IPS-NIHi7 (cell line): ENCODE measurements around the gene NUDCD3.
A peak's percentile ranks its signal among the peaks of the same experiment; 100 is the strongest.

Experiments used
- DNase-seq: peaks from one replicate; pipeline ENCODE4 v3.0.0; 2012; ENCODE audit warnings: mixed read lengths; ENCODE audit errors: extremely low spot score

Gene NUDCD3

GRCh38 chr7:44490351-44491200, at the start of gene NUDCD3:
NUDCD3 (minus strand) TSS chr7:44490658; CDS start chr7:44490600, 58 bp downstream.
- DNase-seq: peak; percentile 94

- no peak for DNase-seq
Measured at GRCh38 chr7:44539669-44540506, 49.4 kb upstream of the NUDCD3 start.

GRCh38 chr7:44538798-44539668, 48.6 kb upstream of the NUDCD3 start:
- DNase-seq: peak; percentile 4

GRCh38 chr7:44538093-44538797, 47.8 kb upstream of the NUDCD3 start:
- no peak for DNase-seq

- no peak for DNase-seq
Measured at GRCh38 chr7:44537442-44537841, 47.0 kb upstream of the NUDCD3 start.

- DNase-seq: peak; percentile 7
Measured at GRCh38 chr7:44536090-44536489, 45.6 kb upstream of the NUDCD3 start.

GRCh38 chr7:44535348-44536064, 45.0 kb upstream of the NUDCD3 start:
- DNase-seq: no peak

GRCh38 chr7:44534501-44534900, 44.0 kb upstream of the NUDCD3 start:
- DNase-seq: peak; percentile 98

GRCh38 chr7:44534087-44534486, 43.6 kb upstream of the NUDCD3 start:
- no peak for DNase-seq

- no peak for DNase-seq
Measured at GRCh38 chr7:44533301-44534055, 43.0 kb upstream of the NUDCD3 start.

GRCh38 chr7:44531421-44532380, 41.2 kb upstream of the NUDCD3 start:
- DNase-seq: no peak

- no peak for DNase-seq
Measured at GRCh38 chr7:44530990-44531389, 40.5 kb upstream of the NUDCD3 start.

- DNase-seq: no peak
Measured at GRCh38 chr7:44524811-44525388, 34.4 kb upstream of the NUDCD3 start.

- DNase-seq: no peak
Measured at GRCh38 chr7:44522315-44522714, 31.9 kb upstream of the NUDCD3 start.

- DNase-seq: no peak
Measured at GRCh38 chr7:44521347-44522095, 31.1 kb upstream of the NUDCD3 start.

- DNase-seq: no peak
Measured at GRCh38 chr7:44520574-44520973, 30.1 kb upstream of the NUDCD3 start.

- DNase-seq: no peak
Measured at GRCh38 chr7:44519546-44519945, 29.1 kb upstream of the NUDCD3 start.
